Neural progenitor cell (in vitro differentiated cells): ENCODE measurements around the gene RPL7A. TPM values are rescaled to one million over a fixed set of nuclear protein-coding genes. Genes with fewer than 3 reads are reported as not detected.

Source experiments
- DNase-seq: peaks from one replicate; pipeline ENCODE4 v3.0.0-alpha.2; 2016; ENCODE audit warnings: low spot score
- H2AFZ ChIP-seq: fragments of 200-600 bp; sonication (generic); replicated peaks from 2 replicates; pipeline ENCODE4 v1.6.1; 2016; ENCODE audit warnings: antibody characterized with exemption
- H3F3A ChIP-seq: fragments of 200-600 bp; sonication (generic); 2 replicates; pipeline ENCODE4 v1.6.1; 2016; ENCODE audit warnings: antibody characterized with exemption, low read depth
- H3K27ac ChIP-seq: fragments of 200-600 bp; sonication (generic); 2 replicates; pipeline ENCODE4 v1.5.1; 2016; ENCODE audit warnings: mild to moderate bottlenecking
- H3K27me3 ChIP-seq: fragments of 200-600 bp; sonication (generic); 2 replicates; pipeline ENCODE4 v1.6.1; 2016; ENCODE audit warnings: mild to moderate bottlenecking, moderate library complexity
- H3K36me3 ChIP-seq: fragments of 200-600 bp; sonication (generic); 2 replicates; pipeline ENCODE4 v1.5.1; 2016
- H3K4me1 ChIP-seq: fragments of 200-600 bp; sonication (generic); 2 replicates; pipeline ENCODE4 v1.6.1; 2016; ENCODE audit warnings: mixed run types
- H3K4me2 ChIP-seq: fragments of 200-600 bp; sonication (generic); 2 replicates; pipeline ENCODE4 v1.6.1; 2016
- H3K4me3 ChIP-seq: fragments of 200-600 bp; sonication (generic); 2 replicates; pipeline ENCODE4 v1.5.1; 2016
- H3K79me2 ChIP-seq: fragments of 200-600 bp; sonication (generic); 2 replicates; pipeline ENCODE4 v1.6.1; 2016; ENCODE audit warnings: low read depth
- H3K9ac ChIP-seq: fragments of 200-600 bp; sonication (generic); 2 replicates; pipeline ENCODE4 v1.6.1; 2016
- H3K9me3 ChIP-seq: fragments of 200-600 bp; sonication (generic); 2 replicates; pipeline ENCODE4 v1.5.1; 2016; ENCODE audit warnings: low read depth
- H4K20me1 ChIP-seq: fragments of 200-600 bp; sonication (generic); 2 replicates; pipeline ENCODE4 v1.6.1; 2016; ENCODE audit warnings: low read depth
- H3K27ac Mint-ChIP-seq: 3 replicates; pipeline ENCODE4 v1.8.0; 2021; ENCODE audit warnings: mixed read lengths
- H3K27me3 Mint-ChIP-seq: 2 replicates; pipeline ENCODE4 v1.8.0; 2022; ENCODE audit warnings: low read depth, mild to moderate bottlenecking, inconsistent platforms, moderate library complexity, mixed read lengths; ENCODE audit not compliant: insufficient read depth
- H3K36me3 Mint-ChIP-seq: 3 replicates; pipeline ENCODE4 v1.8.0; 2021; ENCODE audit warnings: mixed read lengths
- H3K4me1 Mint-ChIP-seq: 3 replicates; pipeline ENCODE4 v1.8.0; 2021; ENCODE audit warnings: mixed read lengths
- H3K4me3 Mint-ChIP-seq: 3 replicates; pipeline ENCODE4 v1.8.0; 2021; ENCODE audit warnings: mild to moderate bottlenecking, moderate library complexity, mixed read lengths
- H3K9me3 Mint-ChIP-seq: 3 replicates; pipeline ENCODE4 v1.8.0; 2020; ENCODE audit warnings: mixed read lengths
- CTCF ChIP-seq: fragments of 200-600 bp; sonication (generic); IDR thresholded peaks from 2 replicates; pipeline ENCODE4 v1.5.1; 2017; ENCODE audit warnings: antibody characterized with exemption, mild to moderate bottlenecking
- EZH2 ChIP-seq: fragments of 200-600 bp; sonication (generic); IDR thresholded peaks from 2 replicates; pipeline ENCODE4 v1.6.1; 2017; ENCODE audit warnings: antibody characterized with exemption, mild to moderate bottlenecking, moderate library complexity
- EZH2phosphoT487 ChIP-seq: fragments of 200-600 bp; sonication (generic); IDR thresholded peaks from 2 replicates; pipeline ENCODE4 v1.6.1; 2017; ENCODE audit warnings: antibody characterized with exemption
- total RNA-seq: library from RNA; depleted of rRNA; stranded (reverse); fragments of >200 nt; gene quantifications from 2 replicates; pipeline ENCODE4 v1.2.3, GENCODE V29; 2015; ENCODE audit warnings: low replicate concordance

RPL7A gene
- total RNA-seq, 1 donor from 2014 or later, result 3,449 TPM

GRCh38 chr9:133303266-133304157, 44.5 kb upstream of the RPL7A start:
- Mint-ChIP-seq H3K9me3 (peaks cover 2% of the 10 kb centered on the region), H3K27me3 (peaks cover 11% of the 10 kb centered on the region), H3K4me1 (no peaks in the 10 kb centered on the region), H3K36me3 (no peaks in the 10 kb centered on the region), H3K27ac (no peak overlapping the region), H3K4me3 (no peak overlapping the region)
- DNase-seq, result no peak
- no peak overlapping the region for H3K4me3 ChIP-seq
- no peak overlapping the region for H3K27ac ChIP-seq
- TF ChIP-seq EZH2, result no peak
- TF ChIP-seq EZH2phosphoT487, result no peak
- TF ChIP-seq CTCF, result no peak
- H3K9ac ChIP-seq, result no peak overlapping the region
- no peaks in the 10 kb centered on the region for H3K9me3 ChIP-seq
- H3K4me2 ChIP-seq, result no peak overlapping the region
- H3F3A ChIP-seq, result no peaks in the 10 kb centered on the region
- no peaks in the 10 kb centered on the region for H3K36me3 ChIP-seq
- H3K79me2 ChIP-seq, result no peaks in the 10 kb centered on the region
- no peak overlapping the region for H2AFZ ChIP-seq
- no peaks in the 10 kb centered on the region for H3K4me1 ChIP-seq
- no peaks in the 10 kb centered on the region for H4K20me1 ChIP-seq
- H3K27me3 ChIP-seq, result peaks cover 17% of the 10 kb centered on the region

GRCh38 chr9:133304158-133304470, 43.9 kb upstream of the RPL7A start:
- H3K4me1 Mint-ChIP-seq, result no peaks in the 10 kb centered on the region
- no peaks in the 10 kb centered on the region for H3K36me3 Mint-ChIP-seq
- Histone ChIP-seq H3K27me3 (peaks cover 16% of the 10 kb centered on the region), H3K27ac (no peak overlapping the region), H3K36me3 (no peaks in the 10 kb centered on the region), H3K79me2 (no peaks in the 10 kb centered on the region), H3K4me2 (no peak overlapping the region), H3K4me3 (no peak overlapping the region), H3K9me3 (no peaks in the 10 kb centered on the region), H3F3A (no peaks in the 10 kb centered on the region), H2AFZ (no peak overlapping the region), H3K9ac (no peak overlapping the region), H4K20me1 (no peaks in the 10 kb centered on the region), H3K4me1 (no peaks in the 10 kb centered on the region)
- DNase-seq, result no peak
- H3K4me3 Mint-ChIP-seq, result no peak overlapping the region
- H3K27me3 Mint-ChIP-seq, result peaks cover 11% of the 10 kb centered on the region
- TF ChIP-seq EZH2 (no peak), CTCF (no peak), EZH2phosphoT487 (no peak)
- H3K9me3 Mint-ChIP-seq, result peaks cover under 1% of the 10 kb centered on the region
- H3K27ac Mint-ChIP-seq, result no peak overlapping the region

- peaks cover 14% of the 10 kb centered on the region for H3K27me3 Mint-ChIP-seq
- no peak overlapping the region for H3K4me3 Mint-ChIP-seq
- Histone ChIP-seq H3K79me2 (no peaks in the 10 kb centered on the region), H3F3A (no peaks in the 10 kb centered on the region), H3K9me3 (no peaks in the 10 kb centered on the region), H2AFZ (no peak overlapping the region), H3K9ac (no peak overlapping the region), H3K36me3 (no peaks in the 10 kb centered on the region), H3K4me3 (no peak overlapping the region), H3K4me1 (no peaks in the 10 kb centered on the region), H3K27me3 (peaks cover 12% of the 10 kb centered on the region), H3K27ac (no peak overlapping the region), H4K20me1 (no peaks in the 10 kb centered on the region), H3K4me2 (no peak overlapping the region)
- no peaks in the 10 kb centered on the region for H3K4me1 Mint-ChIP-seq
- H3K36me3 Mint-ChIP-seq, result no peaks in the 10 kb centered on the region
- no peak for TF ChIP-seq EZH2phosphoT487
- no peak for TF ChIP-seq EZH2
- TF ChIP-seq CTCF, result no peak
- H3K9me3 Mint-ChIP-seq, result peaks cover 6% of the 10 kb centered on the region
- no peak for DNase-seq
- H3K27ac Mint-ChIP-seq, result no peak overlapping the region
Measured at GRCh38 chr9:133304477-133305377, 43.3 kb upstream of the RPL7A start.
